ENCODE measurements around the gene DCLRE1B. TPM values are rescaled to one million over a fixed set of nuclear protein-coding genes. Genes with fewer than 3 reads are reported as not detected.
"Not testable (repeated sequence)": the region's sequence is repeated elsewhere in the genome, so short reads cannot be mapped to it uniquely, and the experiment has no call there.

DCLRE1B gene
- total RNA-seq, 6 experiments from 2014 or later = 5.7 to 9.9 (median 8.8) TPM

DNA sequence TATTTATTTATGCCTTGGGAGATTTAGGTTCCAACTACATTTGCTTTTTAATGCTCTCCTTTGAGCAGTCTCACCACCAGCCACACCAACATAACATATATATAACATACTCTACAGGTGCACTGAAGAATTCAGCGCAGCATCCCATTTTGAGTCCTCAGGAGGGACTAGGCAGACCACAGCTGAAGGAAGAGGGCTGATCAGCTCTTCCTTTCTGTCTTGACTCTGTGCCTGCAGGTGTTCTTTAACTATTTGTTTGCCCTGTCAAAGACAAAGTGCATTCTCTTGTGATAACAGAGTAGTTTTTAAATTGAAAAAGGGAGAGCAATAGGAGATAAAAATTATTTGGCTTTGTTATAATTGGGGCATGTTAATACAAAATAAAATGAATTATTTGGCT, 41.0 kb downstream of the DCLRE1B start:
- no peak for DNase-seq
- H3K4me3 Mint-ChIP-seq = no peak overlapping the region
- TF ChIP-seq, protein P1, sequence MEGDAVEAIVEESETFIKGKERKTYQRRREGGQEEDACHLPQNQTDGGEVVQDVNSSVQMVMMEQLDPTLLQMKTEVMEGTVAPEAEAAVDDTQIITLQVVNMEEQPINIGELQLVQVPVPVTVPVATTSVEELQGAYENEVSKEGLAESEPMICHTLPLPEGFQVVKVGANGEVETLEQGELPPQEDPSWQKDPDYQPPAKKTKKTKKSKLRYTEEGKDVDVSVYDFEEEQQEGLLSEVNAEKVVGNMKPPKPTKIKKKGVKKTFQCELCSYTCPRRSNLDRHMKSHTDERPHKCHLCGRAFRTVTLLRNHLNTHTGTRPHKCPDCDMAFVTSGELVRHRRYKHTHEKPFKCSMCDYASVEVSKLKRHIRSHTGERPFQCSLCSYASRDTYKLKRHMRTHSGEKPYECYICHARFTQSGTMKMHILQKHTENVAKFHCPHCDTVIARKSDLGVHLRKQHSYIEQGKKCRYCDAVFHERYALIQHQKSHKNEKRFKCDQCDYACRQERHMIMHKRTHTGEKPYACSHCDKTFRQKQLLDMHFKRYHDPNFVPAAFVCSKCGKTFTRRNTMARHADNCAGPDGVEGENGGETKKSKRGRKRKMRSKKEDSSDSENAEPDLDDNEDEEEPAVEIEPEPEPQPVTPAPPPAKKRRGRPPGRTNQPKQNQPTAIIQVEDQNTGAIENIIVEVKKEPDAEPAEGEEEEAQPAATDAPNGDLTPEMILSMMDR (IDR thresholded peaks at IDR 0.05) = no peak
- peaks cover 21% of the 10 kb centered on the region for H3K36me3 Mint-ChIP-seq (ENCODE audit: low read depth)
- no peaks in the 10 kb centered on the region for H3K9me3 Mint-ChIP-seq
- H3K4me1 Mint-ChIP-seq (ENCODE audit: low read depth) = peaks cover 28% of the 10 kb centered on the region
- no peaks in the 10 kb centered on the region for H3K27me3 Mint-ChIP-seq (ENCODE audit: insufficient read depth)
- H3K27ac Mint-ChIP-seq = no peak overlapping the region

DNA sequence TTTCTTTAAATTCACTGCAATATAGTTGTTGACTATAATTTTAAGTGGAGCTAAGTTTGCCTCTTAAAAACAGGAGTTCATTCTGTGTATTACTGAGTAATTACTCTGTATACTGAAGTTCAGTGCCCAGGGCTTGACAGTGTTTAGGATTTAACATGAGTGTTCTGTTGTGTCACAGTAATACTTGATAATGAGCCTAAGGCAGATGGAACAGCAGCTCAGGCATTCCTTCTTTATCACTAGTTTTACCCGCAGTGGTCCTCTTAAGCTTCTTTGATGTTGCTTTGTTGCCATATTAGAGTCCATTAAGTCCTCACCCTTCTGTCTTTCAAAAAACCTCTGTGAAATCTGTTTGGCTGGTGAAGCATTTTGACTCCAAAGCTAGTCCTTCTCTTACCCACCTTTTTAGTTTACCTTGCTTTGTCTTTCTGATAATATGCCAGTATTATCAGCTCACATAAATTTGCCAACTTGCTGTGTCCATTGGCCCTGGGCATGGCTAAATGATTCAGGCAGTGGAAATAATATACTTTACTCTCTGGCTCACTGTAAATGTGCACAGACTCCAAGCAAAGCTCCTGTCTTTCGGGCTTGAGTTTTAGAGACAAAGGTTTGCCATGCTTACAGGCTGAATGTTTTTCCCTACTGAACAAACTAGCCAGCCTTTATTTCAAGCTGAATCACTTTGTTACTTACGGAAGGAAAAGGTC, 41.7 kb downstream of the DCLRE1B start:
- Mint-ChIP-seq H3K36me3 (ENCODE audit: low read depth) (peaks cover 17% of the 10 kb centered on the region), H3K9me3 (no peaks in the 10 kb centered on the region), H3K27me3 (ENCODE audit: insufficient read depth) (no peaks in the 10 kb centered on the region), H3K27ac (peak overlapping the region; percentile 31; the same call in 1 of the 2 replicates), H3K4me3 (no peak overlapping the region), H3K4me1 (ENCODE audit: low read depth) (peaks cover 28% of the 10 kb centered on the region)
- DNase-seq = no peak
- TF ChIP-seq, protein P1 (IDR thresholded peaks at IDR 0.05) = no peak

- TF ChIP-seq, protein P1 (IDR thresholded peaks at IDR 0.05) = no peak
- Mint-ChIP-seq H3K27me3 (ENCODE audit: insufficient read depth) (no peaks in the 10 kb centered on the region), H3K4me1 (ENCODE audit: low read depth) (peaks cover 28% of the 10 kb centered on the region), H3K4me3 (no peak overlapping the region), H3K36me3 (ENCODE audit: low read depth) (peaks cover 17% of the 10 kb centered on the region), H3K9me3 (no peaks in the 10 kb centered on the region), H3K27ac (peak overlapping the region; percentile 31)
- no peak for DNase-seq
Observed at GRCh38 chr1:113947388-113948107, 42.4 kb downstream of the DCLRE1B start.

DNA sequence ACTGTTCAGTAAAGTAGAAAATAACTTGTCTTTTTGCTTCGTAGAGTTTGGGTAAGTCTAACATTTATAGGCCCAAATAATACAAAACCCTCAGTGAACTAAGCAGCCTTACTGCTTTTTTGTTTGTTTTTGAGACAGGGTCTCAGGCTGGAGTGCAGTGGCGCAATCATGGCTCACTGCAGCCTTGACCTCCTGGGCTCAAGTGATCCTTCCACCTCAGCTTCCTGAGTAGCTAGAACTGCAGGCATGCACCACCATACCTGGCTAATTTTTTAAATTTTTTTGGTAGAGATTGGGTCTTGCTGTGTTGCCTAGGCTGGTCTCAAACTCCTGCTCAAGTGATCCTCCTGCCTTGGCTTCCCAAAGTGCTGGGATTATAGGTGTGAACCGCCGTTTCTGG, 43.0 kb downstream of the DCLRE1B start:
- H3K4me3 Mint-ChIP-seq; H3K27me3 Mint-ChIP-seq (ENCODE audit: insufficient read depth); H3K9me3 Mint-ChIP-seq; DNase-seq; H3K27ac Mint-ChIP-seq: not testable (repeated sequence)
- peaks cover 28% of the 10 kb centered on the region for H3K4me1 Mint-ChIP-seq (ENCODE audit: low read depth)
- H3K36me3 Mint-ChIP-seq (ENCODE audit: low read depth) = peaks cover 15% of the 10 kb centered on the region

GRCh38 chr1:113949007-113949406, 43.9 kb downstream of the DCLRE1B start:
- DNase-seq = no peak
- Mint-ChIP-seq H3K27ac (no peak overlapping the region), H3K27me3 (ENCODE audit: insufficient read depth) (no peaks in the 10 kb centered on the region), H3K4me3 (no peak overlapping the region), H3K4me1 (ENCODE audit: low read depth) (peaks cover 28% of the 10 kb centered on the region), H3K9me3 (no peaks in the 10 kb centered on the region), H3K36me3 (ENCODE audit: low read depth) (peaks cover 11% of the 10 kb centered on the region)
- TF ChIP-seq, protein P1 (IDR thresholded peaks at IDR 0.05) = peak; percentile 81

DNA sequence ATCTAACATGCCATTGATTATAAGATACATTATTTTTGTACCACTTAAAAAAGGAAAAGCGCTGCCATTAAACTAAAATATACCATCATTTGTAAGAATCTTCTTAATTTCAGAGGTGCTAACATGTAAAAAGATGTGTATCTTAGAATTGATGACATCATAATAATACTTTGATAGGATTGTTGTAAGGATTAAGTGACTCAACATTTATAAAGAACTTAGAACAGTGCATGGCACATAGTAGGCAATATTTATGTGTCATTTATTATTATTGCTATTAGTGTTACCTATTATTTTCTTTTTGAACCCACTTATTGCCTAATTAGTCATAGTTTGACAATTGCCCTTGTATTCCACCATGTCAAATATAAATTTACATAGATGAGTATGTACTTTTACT, 45.8 kb downstream of the DCLRE1B start:
- H3K36me3 Mint-ChIP-seq (ENCODE audit: low read depth) = no peaks in the 10 kb centered on the region
- H3K27ac Mint-ChIP-seq = no peak overlapping the region
- TF ChIP-seq, protein P1 (IDR thresholded peaks at IDR 0.05) = no peak
- no peaks in the 10 kb centered on the region for H3K9me3 Mint-ChIP-seq
- H3K27me3 Mint-ChIP-seq (ENCODE audit: insufficient read depth) = no peaks in the 10 kb centered on the region
- no peak overlapping the region for H3K4me3 Mint-ChIP-seq
- H3K4me1 Mint-ChIP-seq (ENCODE audit: low read depth) = peaks cover 26% of the 10 kb centered on the region
- no peak for DNase-seq
